Osteoblast (primary cell): Measurements from ENCODE around the gene ADAMTS5. TPM values are rescaled to one million over a fixed set of nuclear protein-coding genes. Genes with fewer than 3 reads are reported as not detected.

Experiments used
- DNase-seq: peaks from one replicate; pipeline ENCODE4 v3.0.0; 2011; ENCODE audit warnings: low spot score, mixed read lengths; ENCODE audit not compliant: insufficient read length; ENCODE audit errors: missing footprints
- H2AFZ ChIP-seq: 2 replicates; pipeline ENCODE4 v1.6.0; 2011; ENCODE audit warnings: mild to moderate bottlenecking, low read length
- H3K27ac ChIP-seq: 2 replicates; pipeline ENCODE4 v1.5.1; 2011; ENCODE audit warnings: mild to moderate bottlenecking, low read depth, low read length, moderate library complexity
- H3K27me3 ChIP-seq: 2 replicates; pipeline ENCODE4 v1.6.0; 2012; ENCODE audit warnings: mild to moderate bottlenecking, control low read depth, inconsistent platforms, low read length, moderate library complexity; ENCODE audit not compliant: insufficient read depth
- H3K36me3 ChIP-seq: 2 replicates; pipeline ENCODE4 v1.5.1; 2011; ENCODE audit warnings: mild to moderate bottlenecking, low read length, control low read depth, moderate library complexity; ENCODE audit not compliant: insufficient read depth
- H3K4me1 ChIP-seq: 2 replicates; pipeline ENCODE4 v1.5.1; 2011; ENCODE audit warnings: mild to moderate bottlenecking, low read length, control low read depth, moderate library complexity; ENCODE audit not compliant: insufficient read depth
- H3K4me2 ChIP-seq: 2 replicates; pipeline ENCODE4 v1.6.0; 2011; ENCODE audit warnings: mild to moderate bottlenecking, low read length; ENCODE audit not compliant: insufficient read depth
- H3K4me3 ChIP-seq: fragments of 200-600 bp; sonication (generic); 3 replicates; pipeline ENCODE4 v1.5.1; 2012; ENCODE audit warnings: mild to moderate bottlenecking, low read length, inconsistent platforms; ENCODE audit not compliant: insufficient read depth
- H3K79me2 ChIP-seq: 2 replicates; pipeline ENCODE4 v1.6.0; 2012; ENCODE audit warnings: mild to moderate bottlenecking, low read length, control low read depth, inconsistent platforms; ENCODE audit not compliant: insufficient read depth
- H3K9me3 ChIP-seq: 2 replicates; pipeline ENCODE4 v1.5.1; 2011; ENCODE audit warnings: low read depth, low read length, control low read depth
- H4K20me1 ChIP-seq: 2 replicates; pipeline ENCODE4 v1.6.0; 2012; ENCODE audit warnings: mild to moderate bottlenecking, low read length, control low read depth; ENCODE audit not compliant: insufficient read depth
- total RNA-seq: library from RNA; depleted of rRNA; stranded (reverse); fragments of >200 nt; gene quantifications from 2 replicates; pipeline ENCODE4 v1.2.3, GENCODE V29; 2012
- TF ChIP-seq, protein P1 (sequence below): IDR thresholded peaks from 2 replicates; pipeline ENCODE4 v1.5.1; 2011; ENCODE audit warnings: mild to moderate bottlenecking, low read depth, low read length, moderate library complexity; ENCODE audit errors: extremely low read depth

Gene ADAMTS5
- total RNA-seq, 1 donor: 39.1 TPM

GRCh38 chr21:26952374-26953066 lies 14.4 kb downstream of the ADAMTS5 start:
- Histone ChIP-seq H3K4me3 (no peak overlapping the region), H3K9me3 (no peaks in the 10 kb centered on the region), H4K20me1 (no peaks in the 10 kb centered on the region), H3K4me2 (no peak overlapping the region), H3K27ac (no peak overlapping the region), H3K79me2 (no peaks in the 10 kb centered on the region), H2AFZ (no peak overlapping the region), H3K36me3 (peaks cover 36% of the 10 kb centered on the region), H3K27me3 (no peaks in the 10 kb centered on the region), H3K4me1 (no peaks in the 10 kb centered on the region)
- TF ChIP-seq, protein P1, sequence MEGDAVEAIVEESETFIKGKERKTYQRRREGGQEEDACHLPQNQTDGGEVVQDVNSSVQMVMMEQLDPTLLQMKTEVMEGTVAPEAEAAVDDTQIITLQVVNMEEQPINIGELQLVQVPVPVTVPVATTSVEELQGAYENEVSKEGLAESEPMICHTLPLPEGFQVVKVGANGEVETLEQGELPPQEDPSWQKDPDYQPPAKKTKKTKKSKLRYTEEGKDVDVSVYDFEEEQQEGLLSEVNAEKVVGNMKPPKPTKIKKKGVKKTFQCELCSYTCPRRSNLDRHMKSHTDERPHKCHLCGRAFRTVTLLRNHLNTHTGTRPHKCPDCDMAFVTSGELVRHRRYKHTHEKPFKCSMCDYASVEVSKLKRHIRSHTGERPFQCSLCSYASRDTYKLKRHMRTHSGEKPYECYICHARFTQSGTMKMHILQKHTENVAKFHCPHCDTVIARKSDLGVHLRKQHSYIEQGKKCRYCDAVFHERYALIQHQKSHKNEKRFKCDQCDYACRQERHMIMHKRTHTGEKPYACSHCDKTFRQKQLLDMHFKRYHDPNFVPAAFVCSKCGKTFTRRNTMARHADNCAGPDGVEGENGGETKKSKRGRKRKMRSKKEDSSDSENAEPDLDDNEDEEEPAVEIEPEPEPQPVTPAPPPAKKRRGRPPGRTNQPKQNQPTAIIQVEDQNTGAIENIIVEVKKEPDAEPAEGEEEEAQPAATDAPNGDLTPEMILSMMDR: no peak
- DNase-seq: no peak

DNA sequence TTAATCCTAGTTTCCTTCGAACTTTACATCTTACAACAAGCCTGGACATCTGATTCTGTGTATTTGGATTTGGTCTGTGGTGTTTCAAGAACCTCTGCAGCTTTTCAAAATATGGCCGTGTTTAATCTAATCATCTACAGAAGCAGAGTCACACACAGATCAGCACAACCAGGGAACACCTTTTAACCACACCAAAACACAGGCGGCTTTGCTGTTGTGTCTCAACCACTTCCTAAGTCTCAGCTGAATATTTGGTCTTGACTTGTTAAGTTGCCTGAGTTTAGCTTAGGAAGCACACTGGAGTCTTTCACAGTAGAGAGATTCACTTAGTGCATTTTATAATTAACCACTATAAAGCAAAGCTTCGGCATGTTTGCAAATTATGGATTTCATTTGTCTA lies 17.1 kb downstream of the ADAMTS5 start:
- Histone ChIP-seq H4K20me1 (no peaks in the 10 kb centered on the region), H3K27ac (no peak overlapping the region), H3K4me2 (no peak overlapping the region), H3K79me2 (no peaks in the 10 kb centered on the region), H3K27me3 (no peaks in the 10 kb centered on the region), H3K9me3 (no peaks in the 10 kb centered on the region), H2AFZ (no peak overlapping the region), H3K36me3 (peaks cover 37% of the 10 kb centered on the region), H3K4me3 (no peak overlapping the region), H3K4me1 (no peaks in the 10 kb centered on the region)
- DNase-seq: no peak
- TF ChIP-seq, protein P1: no peak

GRCh38 chr21:26948194-26948593 lies 18.7 kb downstream of the ADAMTS5 start:
- Histone ChIP-seq H3K4me2 (no peak overlapping the region), H3K4me1 (no peaks in the 10 kb centered on the region), H4K20me1 (no peaks in the 10 kb centered on the region), H3K27me3 (no peaks in the 10 kb centered on the region), H3K36me3 (peaks cover 34% of the 10 kb centered on the region), H3K9me3 (no peaks in the 10 kb centered on the region), H2AFZ (no peak overlapping the region), H3K4me3 (no peak overlapping the region), H3K79me2 (no peaks in the 10 kb centered on the region), H3K27ac (no peak overlapping the region)
- no peak for DNase-seq
- TF ChIP-seq, protein P1: no peak

- no peaks in the 10 kb centered on the region for H3K27me3 ChIP-seq
- no peaks in the 10 kb centered on the region for H3K79me2 ChIP-seq
- H3K4me2 ChIP-seq: no peak overlapping the region
- H3K9me3 ChIP-seq: no peaks in the 10 kb centered on the region
- no peak overlapping the region for H2AFZ ChIP-seq
- peaks cover 24% of the 10 kb centered on the region for H3K36me3 ChIP-seq
- TF ChIP-seq, protein P1: no peak
- H3K4me3 ChIP-seq: no peak overlapping the region
- no peak overlapping the region for H3K27ac ChIP-seq
- H3K4me1 ChIP-seq: peaks cover 4% of the 10 kb centered on the region
- DNase-seq: no peak
- no peaks in the 10 kb centered on the region for H4K20me1 ChIP-seq
These were observed 20.0 kb downstream of the ADAMTS5 start for GRCh38 chr21:26946744-26947446.
